NCI-H1092 treated with DMSO at 0.1 percent for 48 hours (cell line): Measurements from ENCODE around the gene ATP6V1D.
"Not testable (repeated sequence)": the region's sequence is repeated elsewhere in the genome, so short reads cannot be mapped to it uniquely, and the experiment has no call there.

ENCODE experiments used
- DNase-seq: peaks from one replicate; lab custom pipeline; 2025; lab: John Stamatoyannopoulos, UW

Gene ATP6V1D

GRCh38 chr14:67370830-67371229 is 11.2 kb upstream of the ATP6V1D start:
- DNase-seq, result no peak

- DNase-seq, result no peak
Measured at GRCh38 chr14:67365476-67365875, 5.9 kb upstream of the ATP6V1D start.

GRCh38 chr14:67360470-67361206 is 1.0 kb upstream of the ATP6V1D start:
- DNase-seq, result no peak

- DNase-seq, result no peak
Measured at GRCh38 chr14:67358924-67359774, 455 bp downstream of the ATP6V1D start.

GRCh38 chr14:67357969-67358354 is 1.6 kb downstream of the ATP6V1D start:
- no peak for DNase-seq

GRCh38 chr14:67357186-67357968 is 2.2 kb downstream of the ATP6V1D start:
- DNase-seq, result no peak

GRCh38 chr14:67352055-67352454 is 7.5 kb downstream of the ATP6V1D start:
- DNase-seq, result no peak

- DNase-seq, result no peak
Measured at GRCh38 chr14:67345583-67345982, 14.0 kb downstream of the ATP6V1D start.

- no peak for DNase-seq
Measured at GRCh38 chr14:67343601-67344230, 15.9 kb downstream of the ATP6V1D start.

GRCh38 chr14:67341231-67341630 is 18.4 kb downstream of the ATP6V1D start:
- DNase-seq, result not testable (repeated sequence)

GRCh38 chr14:67335781-67336180 is 23.8 kb downstream of the ATP6V1D start:
- DNase-seq, result no peak

- no peak for DNase-seq
Measured at GRCh38 chr14:67332468-67332867, 27.1 kb downstream of the ATP6V1D start.

GRCh38 chr14:67331368-67332125 is 28.1 kb downstream of the ATP6V1D start:
- no peak for DNase-seq

GRCh38 chr14:67329666-67330065 is 29.9 kb downstream of the ATP6V1D start:
- DNase-seq, result not testable (repeated sequence)

- no peak for DNase-seq
Measured at GRCh38 chr14:67319142-67319541, 40.5 kb downstream of the ATP6V1D start.

GRCh38 chr14:67317822-67318221 is 41.8 kb downstream of the ATP6V1D start:
- DNase-seq, result no peak

GRCh38 chr14:67313153-67313552 is 46.5 kb downstream of the ATP6V1D start:
- DNase-seq, result no peak

GRCh38 chr14:67311868-67312267 is 47.7 kb downstream of the ATP6V1D start:
- no peak for DNase-seq
